Right lobe of liver (tissue), 6 donors: Measurements from ENCODE around the gene RTF1. TPM values are rescaled to one million over a fixed set of nuclear protein-coding genes. Genes with fewer than 3 reads are reported as not detected.
A peak's percentile ranks its signal among the peaks of the same experiment; 100 is the strongest.

Experiments used
- ATAC-seq, 4 donors: fragments of 200-7000 bp; cut with Tn5 transposase; one replicate each; pipeline ENCODE4 v1.9.1; 2020; ENCODE audit warnings: mild to moderate bottlenecking in 4 of 4, moderate library complexity in 4 of 4
- DNase-seq, 3 donors: peaks; one replicate each; pipeline ENCODE4 v3.0.0-alpha.2; 2020
- H3K27ac ChIP-seq, 3 donors: fragments of 200-600 bp; one replicate each; pipeline ENCODE4 v1.8.0; 2022
- H3K27me3 ChIP-seq, 2 donors: fragments of 200-600 bp; one replicate each; pipeline ENCODE4 v1.8.0; 2022
- H3K36me3 ChIP-seq, 4 donors: fragments of 200-600 bp; sonication (generic) in 1 of 4; one replicate each; pipeline versions ENCODE4 v1.5.1 to v1.8.0; 2017 to 2022; ENCODE audit warnings: control low read depth in 1 of 4
- H3K4me1 ChIP-seq, 4 donors: fragments of 200-600 bp; sonication (generic) in 1 of 4; one replicate each; pipeline versions ENCODE4 v1.5.1 to v1.8.0; 2017 to 2022; ENCODE audit warnings: control low read depth in 1 of 4
- H3K4me3 ChIP-seq, 3 donors: fragments of 200-600 bp; one replicate each; pipeline ENCODE4 v1.8.0; 2022
- H3K9me3 ChIP-seq, 4 donors: fragments of 200-600 bp; sonication (generic) in 1 of 4; one replicate each; pipeline versions ENCODE4 v1.5.1 to v1.8.0; 2017 to 2022; ENCODE audit warnings: control low read depth in 1 of 4
- POLR2A ChIP-seq: fragments of 450-650 bp; IDR thresholded peaks from one replicate; pipeline ENCODE4 v1.6.1; 2017; ENCODE audit warnings: antibody characterized with exemption, mild to moderate bottlenecking
- WGBS: methylation state at CpG from one replicate; pipeline ENCODE4 v1.1.6; 2018; ENCODE audit warnings: low coverage, low lambda C conversion rate; ENCODE audit not compliant: insufficient coverage; ENCODE audit errors: missing lambda C conversion rate; 5-methylcytosine and 5-hydroxymethylcytosine counted together
- intact Hi-C, 2 donors: fragments of 100-400 bp; cut with DNase I; formaldehyde crosslinking; loops; one replicate each; pipeline versions ENCODE4 v1.11.2 to v1.14.1; 2022
- total RNA-seq, 6 experiments: library from RNA; depleted of rRNA in 2 of 6; stranded (reverse); fragments of >200 nt in 2 of 6; fragmentation: NEBNext Ultra II Directional in 3 of 6; extraction: Animal tissue kit (Norgen Biotek cat#: 25700) in 3 of 6; gene quantifications; one replicate each; pipeline versions ENCODE4 v1.1.0 to v1.2.4, GENCODE V29; 2016 to 2023
- TF ChIP-seq, protein P1 (sequence below), 4 donors: fragments of 200-600 bp in 3 of 4; fragments of 450-650 bp in 1 of 4; IDR thresholded peaks; one replicate each; pipeline versions ENCODE4 v1.5.1 to v1.8.0; 2016 to 2022; ENCODE audit warnings: antibody characterized with exemption in 4 of 4, mild to moderate bottlenecking in 2 of 4
- donor health status: DM: no; HTN: yes; CAD: no.
- donor health status: DM: no; HTN: no; CAD: no.
- donor health status: DM: no; HTN: no; CAD: no.
- donor health status: DM: no; HTN: yes; CAD: no.
- donor health status: DM: no; HTN: yes; CAD: no.

The RTF1 gene
- total RNA-seq, 6 experiments from 2014 or later, result 10.5 to 21.5 (median 14.2) TPM

DNA sequence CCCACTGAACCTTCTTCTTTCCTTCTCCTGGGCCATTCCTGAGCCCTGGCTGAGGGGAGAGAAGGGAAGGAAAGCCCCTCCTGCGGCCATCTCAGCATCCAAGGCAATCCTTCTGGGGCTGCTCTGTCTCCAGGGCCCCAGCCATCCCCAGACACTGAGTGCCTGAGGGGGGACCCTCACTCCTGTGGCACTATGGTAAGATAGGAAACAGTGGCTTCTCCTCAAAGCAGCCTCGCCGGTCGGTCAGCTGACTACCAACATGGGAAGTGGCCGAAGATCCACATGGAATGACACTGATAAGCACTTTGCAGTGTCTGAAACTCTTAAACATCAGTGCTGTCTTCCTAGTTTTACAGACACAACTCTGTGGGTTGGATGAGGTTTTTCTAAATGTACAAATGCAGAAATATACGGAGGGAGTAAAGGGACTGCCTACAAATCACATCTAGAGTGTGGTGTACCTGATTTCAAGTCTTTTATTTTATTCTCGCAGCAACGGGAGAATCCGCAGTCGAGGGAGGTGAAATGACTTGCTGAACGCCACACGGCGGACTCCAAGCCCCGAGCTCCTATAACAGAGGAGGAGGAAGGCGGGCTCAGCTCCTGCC, 75.8 kb downstream of the RTF1 start:
- Histone ChIP-seq H3K9me3 (no peaks in the 10 kb centered on the region), H3K27ac (no peak overlapping the region), H3K4me1 (peaks cover 0 to 27% (median 2%) of the 10 kb centered on the region in 4 donors), H3K36me3 (no peaks in the 10 kb centered on the region), H3K4me3 (peak overlapping the region; percentile 54 to 63 (median 56)), H3K27me3 (no peaks in the 10 kb centered on the region)
- intact Hi-C loops, result no loop called here
- ATAC-seq (no peak), DNase-seq (no peak)
- TF ChIP-seq, protein P1, sequence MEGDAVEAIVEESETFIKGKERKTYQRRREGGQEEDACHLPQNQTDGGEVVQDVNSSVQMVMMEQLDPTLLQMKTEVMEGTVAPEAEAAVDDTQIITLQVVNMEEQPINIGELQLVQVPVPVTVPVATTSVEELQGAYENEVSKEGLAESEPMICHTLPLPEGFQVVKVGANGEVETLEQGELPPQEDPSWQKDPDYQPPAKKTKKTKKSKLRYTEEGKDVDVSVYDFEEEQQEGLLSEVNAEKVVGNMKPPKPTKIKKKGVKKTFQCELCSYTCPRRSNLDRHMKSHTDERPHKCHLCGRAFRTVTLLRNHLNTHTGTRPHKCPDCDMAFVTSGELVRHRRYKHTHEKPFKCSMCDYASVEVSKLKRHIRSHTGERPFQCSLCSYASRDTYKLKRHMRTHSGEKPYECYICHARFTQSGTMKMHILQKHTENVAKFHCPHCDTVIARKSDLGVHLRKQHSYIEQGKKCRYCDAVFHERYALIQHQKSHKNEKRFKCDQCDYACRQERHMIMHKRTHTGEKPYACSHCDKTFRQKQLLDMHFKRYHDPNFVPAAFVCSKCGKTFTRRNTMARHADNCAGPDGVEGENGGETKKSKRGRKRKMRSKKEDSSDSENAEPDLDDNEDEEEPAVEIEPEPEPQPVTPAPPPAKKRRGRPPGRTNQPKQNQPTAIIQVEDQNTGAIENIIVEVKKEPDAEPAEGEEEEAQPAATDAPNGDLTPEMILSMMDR (IDR thresholded peaks at IDR 0.05), result no peak
- TF ChIP-seq POLR2A, result no peak
- WGBS, result 4% methylated on average over 8 of the region's 15 CpGs

DNA sequence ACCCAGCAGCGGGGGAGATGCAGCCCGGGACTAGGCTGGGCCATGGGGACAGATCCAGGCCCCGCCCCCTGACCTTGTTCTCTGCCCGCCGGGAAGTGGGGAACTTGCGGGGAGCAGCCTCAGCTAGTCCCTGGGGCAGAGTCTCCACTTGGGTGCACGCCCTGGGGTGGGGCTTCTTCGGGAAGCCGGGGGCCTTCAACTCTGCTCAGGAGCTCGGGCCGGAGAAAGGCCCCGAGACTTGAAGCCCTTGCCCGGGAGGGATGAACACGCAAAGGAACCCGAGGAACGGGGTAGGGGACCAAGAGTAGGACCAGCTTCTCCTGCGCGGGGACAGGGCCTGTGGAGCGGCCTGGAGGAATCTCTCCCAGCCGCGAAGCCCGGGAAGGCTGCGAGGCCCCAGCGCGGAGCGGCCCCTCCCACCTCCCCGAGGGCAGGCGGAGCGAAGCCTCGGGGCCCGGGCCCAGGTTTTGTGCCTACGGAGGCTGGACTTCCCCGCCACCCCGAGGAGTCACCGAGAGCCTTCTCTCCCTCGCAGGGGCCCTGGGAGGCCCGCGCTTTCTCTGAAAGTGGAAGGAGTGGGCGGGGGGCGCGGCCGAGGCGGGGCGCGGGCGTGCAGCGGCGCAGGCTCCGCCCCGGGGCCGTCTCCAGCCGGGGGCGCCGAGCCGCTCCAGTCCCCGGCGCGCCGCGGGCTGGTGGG, 76.5 kb downstream of the RTF1 start, which contains the start of gene ITPKA:
Gene ITPKA (plus strand): TSS at position 670 of the 697 bp plus-strand sequence. CDS start 54 bp downstream, outside the sequence.
- intact Hi-C loops, result no loop called here
- Histone ChIP-seq H3K4me3 (peak within 1 kb of the TSS; percentile 54 to 63 (median 56)), H3K4me1 (peaks cover 0 to 27% (median 2%) of the 10 kb centered on the region in 4 donors), H3K27me3 (no peaks in the 10 kb centered on the region), H3K27ac (peak within 1 kb of the TSS in 1 of 3 donors; percentile 4), H3K9me3 (no peaks in the 10 kb centered on the region), H3K36me3 (no peaks in the 10 kb centered on the region)
- DNase-seq (peak; percentile 80 to 82 (median 81)), ATAC-seq (peak; percentile 58 to 71 (median 64))
- TF ChIP-seq, protein P1 (IDR thresholded peaks at IDR 0.05), result peak in 1 of 4 donors; percentile 5
- TF ChIP-seq POLR2A, result peak; percentile 46
- 0% methylated on average over 6 of the region's 60 CpGs for whole genome bisulfite sequencing

DNA sequence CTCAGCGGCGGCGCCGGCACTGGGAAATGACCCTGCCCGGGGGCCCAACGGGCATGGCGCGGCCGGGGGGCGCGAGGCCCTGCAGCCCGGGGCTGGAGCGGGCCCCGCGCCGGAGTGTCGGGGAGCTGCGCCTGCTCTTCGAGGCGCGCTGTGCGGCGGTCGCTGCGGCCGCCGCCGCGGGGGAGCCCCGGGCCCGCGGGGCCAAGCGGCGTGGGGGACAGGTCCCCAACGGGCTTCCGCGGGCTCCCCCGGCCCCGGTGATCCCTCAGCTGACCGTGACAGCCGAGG, 77.0 kb downstream of the RTF1 start:
- Histone ChIP-seq H3K27me3 (no peaks in the 10 kb centered on the region), H3K4me3 (peak overlapping the region; percentile 36 to 63 (median 56)), H3K9me3 (no peaks in the 10 kb centered on the region), H3K27ac (no peak overlapping the region), H3K4me1 (peaks cover 0 to 27% (median 2%) of the 10 kb centered on the region in 4 donors), H3K36me3 (no peaks in the 10 kb centered on the region)
- WGBS, result no CpG with 5 or more reads among the region's 41 CpGs
- intact Hi-C loops, result no loop called here
- no peak for TF ChIP-seq POLR2A
- TF ChIP-seq, protein P1 (IDR thresholded peaks at IDR 0.05), result no peak
- DNase-seq, result no peak
- ATAC-seq, result no peak

DNA sequence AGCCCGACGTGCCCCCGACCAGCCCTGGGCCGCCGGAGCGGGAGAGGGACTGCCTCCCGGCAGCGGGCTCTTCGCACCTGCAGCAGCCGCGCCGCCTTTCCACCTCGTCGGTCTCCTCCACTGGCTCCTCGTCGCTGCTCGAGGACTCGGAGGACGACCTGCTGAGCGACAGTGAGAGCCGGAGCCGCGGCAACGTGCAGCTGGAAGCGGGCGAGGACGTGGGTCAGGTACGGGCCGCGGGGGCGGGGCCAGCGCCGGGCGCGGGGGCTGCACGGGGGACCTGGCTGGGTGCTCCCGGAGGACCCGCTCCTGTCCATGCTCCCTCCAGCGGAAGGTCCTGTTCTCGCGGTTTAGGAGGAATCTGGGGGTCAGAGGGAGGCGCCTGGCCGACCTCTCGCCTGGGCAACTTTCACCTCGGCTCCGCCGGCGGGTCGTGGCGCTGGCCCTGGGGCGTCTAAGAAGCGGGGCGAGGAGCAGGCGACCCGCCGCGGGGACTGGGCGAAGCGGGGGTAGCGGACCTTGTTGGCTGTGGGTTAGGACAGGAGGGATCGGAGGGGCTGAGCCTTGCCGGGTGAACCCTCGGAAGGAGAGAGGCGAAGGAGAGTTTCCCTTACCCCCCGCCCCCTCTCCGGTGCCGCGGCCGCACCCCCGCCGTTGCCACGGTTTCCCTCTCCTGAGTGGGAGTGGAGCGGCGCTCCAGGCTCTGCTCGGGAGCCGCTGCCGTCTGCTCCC, 77.5 kb downstream of the RTF1 start:
- Histone ChIP-seq H3K36me3 (no peaks in the 10 kb centered on the region), H3K27me3 (no peaks in the 10 kb centered on the region), H3K27ac (no peak overlapping the region), H3K4me1 (peaks cover 0 to 27% (median 2%) of the 10 kb centered on the region in 4 donors), H3K9me3 (no peaks in the 10 kb centered on the region), H3K4me3 (peak overlapping the region; percentile 35 to 56 (median 36))
- ATAC-seq (no peak), DNase-seq (peak in 2 of 3 donors; percentile 42 to 64)
- TF ChIP-seq, protein P1 (IDR thresholded peaks at IDR 0.05), result no peak
- TF ChIP-seq POLR2A, result no peak
- intact Hi-C loops, result no loop called here
- 1% methylated on average over 23 of the region's 77 CpGs for WGBS
